H1 (cell line): ENCODE measurements around the gene DYNC1I1. TPM values are rescaled to one million over a fixed set of nuclear protein-coding genes. Genes with fewer than 3 reads are reported as not detected.
"Not testable (repeated sequence)": the region's sequence is repeated elsewhere in the genome, so short reads cannot be mapped to it uniquely, and the experiment has no call there.

Source experiments
- CTCF ChIA-PET: fragments of 300-600 bp; sonication (Branson Sonifier 250); formaldehyde crosslinking; loops from one replicate; lab custom pipeline; 2021; ENCODE audit not compliant: partially characterized antibody; lab: Charles Lee
- POLR2A ChIA-PET: fragments of 300-600 bp; sonication (Branson Sonifier 250); formaldehyde crosslinking; loops from one replicate; lab custom pipeline; 2021; ENCODE audit warnings: inconsistent platforms; ENCODE audit not compliant: partially characterized antibody; lab: Charles Lee
- DNase-seq, 2 experiments: peaks; one replicate each; pipeline versions ENCODE4 v3.0.0 to v3.0.0-alpha.2; 2010 to 2022; ENCODE audit warnings: low spot score in 2 of 2, low read depth in 1 of 2, mixed read lengths in 1 of 2
- FAIRE-seq: peaks from 2 replicates; lab custom pipeline; 2011; peaks lifted over from hg19 to GRCh38; lab: Jason Lieb, UNC
- H2AFZ ChIP-seq: 2 replicates; pipeline ENCODE4 v1.8.1; 2012; ENCODE audit warnings: low read length, inconsistent platforms
- H2AK5ac ChIP-seq: 2 replicates; pipeline ENCODE4 v1.6.1; 2013; ENCODE audit warnings: low read depth, low read length
- H2BK120ac ChIP-seq: replicated peaks from 2 replicates; pipeline ENCODE3; 2013; ENCODE audit warnings: low read depth, low read length, inconsistent platforms
- H2BK12ac ChIP-seq: 2 replicates; pipeline ENCODE4 v1.6.1; 2013; ENCODE audit warnings: low read depth, low read length
- H2BK15ac ChIP-seq: 2 replicates; pipeline ENCODE4 v1.6.1; 2013; ENCODE audit warnings: low read length
- H2BK20ac ChIP-seq: 2 replicates; pipeline ENCODE4 v1.6.1; 2013; ENCODE audit warnings: low read length
- H2BK5ac ChIP-seq: 2 replicates; pipeline ENCODE4 v1.6.1; 2013; ENCODE audit warnings: low read depth, low read length
- H3K14ac ChIP-seq: 2 replicates; pipeline ENCODE4 v1.6.1; 2013; ENCODE audit warnings: inconsistent platforms; ENCODE audit not compliant: insufficient read length
- H3K18ac ChIP-seq: 2 replicates; pipeline ENCODE4 v1.6.1; 2013; ENCODE audit warnings: low read length; ENCODE audit errors: extremely low read depth
- H3K23ac ChIP-seq: 2 replicates; pipeline ENCODE4 v1.6.1; 2013; ENCODE audit warnings: inconsistent platforms; ENCODE audit not compliant: insufficient read length
- H3K23me2 ChIP-seq: 2 replicates; pipeline ENCODE4 v1.6.1; 2013; ENCODE audit warnings: low read depth, low read length
- H3K27ac ChIP-seq: 2 replicates; pipeline ENCODE4 v1.6.1; 2011; ENCODE audit warnings: low read depth, low read length, inconsistent platforms
- H3K27me3 ChIP-seq, 4 experiments: replicated peaks in 1 of 4; 1 replicate in 1 of 4; 2 replicates in 3 of 4; pipeline versions ENCODE4 v1.6.1 to v1.8.1; 2011 to 2013; ENCODE audit warnings: low read length in 3 of 4, mild to moderate bottlenecking in 3 of 4, inconsistent platforms in 2 of 4, mixed read lengths in 2 of 4, moderate library complexity in 1 of 4; ENCODE audit not compliant: control insufficient read depth in 3 of 4, insufficient read depth in 3 of 4; ENCODE audit errors: extremely low read depth in 1 of 4
- H3K36me3 ChIP-seq, 4 experiments: 2 replicates each; pipeline versions ENCODE4 v1.6.1 to v1.8.1; 2011 to 2013; ENCODE audit warnings: mild to moderate bottlenecking in 4 of 4, low read length in 3 of 4, moderate library complexity in 2 of 4, control low read depth in 1 of 4, inconsistent platforms in 1 of 4; ENCODE audit not compliant: insufficient read depth in 4 of 4, control insufficient read depth in 2 of 4
- H3K4ac ChIP-seq: replicated peaks from 2 replicates; pipeline ENCODE3; 2013; ENCODE audit warnings: low read length, low read depth, mixed read lengths, inconsistent platforms; ENCODE audit not compliant: insufficient read length
- H3K4me1 ChIP-seq, 4 experiments: replicated peaks in 1 of 4; 1 replicate in 1 of 4; 2 replicates in 3 of 4; pipeline versions ENCODE4 v1.6.1 to v1.8.1; 2011 to 2013; ENCODE audit warnings: low read length in 3 of 4, inconsistent platforms in 2 of 4, mixed read lengths in 1 of 4; ENCODE audit not compliant: insufficient read depth in 4 of 4, control insufficient read depth in 3 of 4
- H3K4me2 ChIP-seq, 2 experiments: 2 replicates each; pipeline versions ENCODE4 v1.6.1 to v1.8.1; 2011 to 2013; ENCODE audit warnings: low read depth in 2 of 2, low read length in 2 of 2, control low read depth in 1 of 2, inconsistent platforms in 1 of 2, mild to moderate bottlenecking in 1 of 2; ENCODE audit not compliant: insufficient read depth in 1 of 2
- H3K4me3 ChIP-seq, 4 experiments: fragments of 200-600, 300-600 bp in 1 of 4; sonication (generic), shearing (Covaris generic), sonication (Bioruptor Twin) in 1 of 4; 2 replicates each; pipeline versions ENCODE4 v1.5.1 to v1.8.1; 2011 to 2016; ENCODE audit warnings: low read length in 4 of 4, low read depth in 3 of 4, control low read depth in 2 of 4, inconsistent platforms in 2 of 4, mild to moderate bottlenecking in 2 of 4, mixed read lengths in 1 of 4, moderate library complexity in 1 of 4; ENCODE audit not compliant: insufficient read depth in 2 of 4; ENCODE audit errors: extremely low read depth in 1 of 4
- H3K56ac ChIP-seq: replicated peaks from 2 replicates; pipeline ENCODE3; 2013; ENCODE audit warnings: low read depth, mild to moderate bottlenecking, mixed read lengths, low read length, inconsistent platforms; ENCODE audit not compliant: insufficient read length
- H3K79me1 ChIP-seq: 2 replicates; pipeline ENCODE4 v1.6.1; 2013; ENCODE audit warnings: low read depth, low read length, control low read depth
- H3K79me2 ChIP-seq, 2 experiments: 2 replicates each; pipeline versions ENCODE4 v1.6.1 to v1.8.1; 2012 to 2013; ENCODE audit warnings: low read length in 2 of 2, mild to moderate bottlenecking in 2 of 2, inconsistent platforms in 1 of 2; ENCODE audit not compliant: insufficient read depth in 2 of 2, control insufficient read depth in 1 of 2
- H3K9ac ChIP-seq, 4 experiments: replicated peaks in 1 of 4; 1 replicate in 1 of 4; 2 replicates in 3 of 4; pipeline versions ENCODE4 v1.6.1 to v1.8.1; 2011 to 2013; ENCODE audit warnings: low read depth in 3 of 4, low read length in 3 of 4, control low read depth in 2 of 4, mild to moderate bottlenecking in 2 of 4, moderate library complexity in 2 of 4, inconsistent platforms in 1 of 4; ENCODE audit errors: extremely low read depth in 1 of 4
- H3K9me3 ChIP-seq, 2 experiments: 2 replicates each; pipeline versions ENCODE4 v1.6.1 to v1.8.1; 2012 to 2013; ENCODE audit warnings: mild to moderate bottlenecking in 2 of 2, moderate library complexity in 2 of 2, control low read depth in 1 of 2, inconsistent platforms in 1 of 2, low read depth in 1 of 2, low read length in 1 of 2, mixed read lengths in 1 of 2; ENCODE audit not compliant: insufficient read depth in 2 of 2
- H4K20me1 ChIP-seq, 2 experiments: replicated peaks in 1 of 2; 2 replicates each; pipeline versions ENCODE3 to v1.8.1; 2011 to 2013; ENCODE audit warnings: inconsistent platforms in 2 of 2, low read length in 2 of 2, mild to moderate bottlenecking in 1 of 2; ENCODE audit not compliant: insufficient read depth in 2 of 2, control insufficient read depth in 1 of 2
- H4K5ac ChIP-seq: 2 replicates; pipeline ENCODE4 v1.6.1; 2013; ENCODE audit warnings: low read length, low read depth, mixed read lengths, inconsistent platforms; ENCODE audit not compliant: insufficient read length
- H4K8ac ChIP-seq: 2 replicates; pipeline ENCODE4 v1.8.0; 2013; ENCODE audit warnings: mild to moderate bottlenecking, moderate library complexity, low read length, inconsistent platforms; ENCODE audit not compliant: insufficient read depth; ENCODE audit errors: extremely low read depth
- H4K91ac ChIP-seq: replicated peaks from 2 replicates; pipeline ENCODE3; 2013; ENCODE audit warnings: low read length, mixed read lengths, inconsistent platforms; ENCODE audit not compliant: insufficient read length
- WGBS, 2 experiments: shearing (Covaris generic) in 1 of 2; methylation state at CpG; one replicate each; pipeline versions ENCODE4 v1.1.6 to v1.1.7; 2013 to 2015; ENCODE audit warnings: low lambda C conversion rate in 2 of 2, mixed read lengths in 2 of 2, inconsistent platforms in 1 of 2, low coverage in 1 of 2, missing lambda C conversion rate in 1 of 2; ENCODE audit not compliant: insufficient replicate concordance in 2 of 2, insufficient coverage in 1 of 2, insufficient read length in 1 of 2; ENCODE audit errors: extremely low coverage in 1 of 2, missing lambda C conversion rate in 1 of 2; 5-methylcytosine and 5-hydroxymethylcytosine counted together
- polyA plus RNA-seq, 7 experiments: library from polyadenylated mRNA; depleted of rRNA in 3 of 7; stranded (reverse) in 5 of 7; unstranded in 2 of 7; fragments of >200 nt in 5 of 7; fragments of 200-250 nt in 2 of 7; gene quantifications; 1 replicate in 5 of 7; 2 replicates in 1 of 7; 4 replicates in 1 of 7; pipeline versions ENCODE4 v1.2.1 to v1.2.3, GENCODE V29; 2011 to 2013; ENCODE audit warnings: missing spikeins in 2 of 7, mixed read lengths in 2 of 7
- total RNA-seq: library from RNA; stranded (reverse); fragmentation: NEBNext Ultra II Directional; extraction: Animal tissue kit (Norgen Biotek cat#: 25700); gene quantifications from 2 replicates; pipeline ENCODE4 v1.2.1, GENCODE V29; 2021

DYNC1I1 gene
- total and polyA plus RNA-seq, 2 of the 8 experiments (the other 6 are each of a cell fraction or from before 2014, with no cell fraction given): 0.45 to 0.58 TPM

GRCh38 chr7:95944867-95945266 is 172.5 kb downstream of the DYNC1I1 start:
- not testable (repeated sequence) for FAIRE-seq

More at GRCh38 chr7:95944867-95945266, 172.5 kb downstream of the DYNC1I1 start:
- H3K9me3 ChIP-seq, H3K27me3 ChIP-seq, H3K14ac ChIP-seq, H2BK12ac ChIP-seq, H3K4me2 ChIP-seq, H3K4me3 ChIP-seq, H3K79me2 ChIP-seq, H3K36me3 ChIP-seq, DNase-seq, H3K4me1 ChIP-seq, H4K8ac ChIP-seq, H3K9ac ChIP-seq, H3K23me2 ChIP-seq, H3K79me1 ChIP-seq, H2AFZ ChIP-seq, H3K4ac ChIP-seq, H2BK20ac ChIP-seq, H4K91ac ChIP-seq, H4K20me1 ChIP-seq, H3K18ac ChIP-seq, H2BK15ac ChIP-seq, H2BK5ac ChIP-seq, H2AK5ac ChIP-seq, POLR2A ChIA-PET, H3K56ac ChIP-seq, CTCF ChIA-PET, H3K27ac ChIP-seq, H3K23ac ChIP-seq, H4K5ac ChIP-seq, H2BK120ac ChIP-seq: not testable (repeated sequence)
- WGBS, 2 experiments: no CpG with 5 or more reads among the region's 1 CpG
